ENCODE measurements around the gene HIF3A. TPM values are rescaled to one million over a fixed set of nuclear protein-coding genes. Genes with fewer than 3 reads are reported as not detected.

HIF3A gene
- total and polyA plus RNA-seq, 11 donors, result 32.8 to 117 (median 63.4) TPM

- no peak for TF ChIP-seq POLR2A (IDR thresholded peaks at IDR 0.05)
- no peak for TF ChIP-seq CTCF (IDR thresholded peaks at IDR 0.05)
- H3K4me1 ChIP-seq, result peaks cover 0 to 50% (median 21%) of the 10 kb centered on the region in 12 donors
- no peaks in the 10 kb centered on the region for H3K27me3 ChIP-seq
- ATAC-seq (no peak), DNase-seq (peak in 1 of 5 donors; percentile 37)
- H3K9me3 ChIP-seq, result no peaks in the 10 kb centered on the region
- H3K4me3 ChIP-seq, result no peak overlapping the region
- intact Hi-C loops (cut with DNase I), result no loop called here
- H3K36me3 ChIP-seq, result peaks cover 0 to 87% (median 73%) of the 10 kb centered on the region in 9 donors
- 87 to 92% (median 90%) methylated on average over 15 of the region's 15 CpGs for WGBS, 4 donors
- no peak overlapping the region for H3K27ac ChIP-seq
Measured at GRCh38 chr19:46381756-46382345, 85.0 kb downstream of the HIF3A start.

- intact Hi-C loops (cut with DNase I), result no loop called here
- TF ChIP-seq POLR2A (IDR thresholded peaks at IDR 0.05), result no peak
- no peak for TF ChIP-seq CTCF (IDR thresholded peaks at IDR 0.05)
- peak in 1 of 4 donors; percentile 5 for ATAC-seq
- Histone ChIP-seq H3K4me3 (no peak overlapping the region), H3K36me3 (peaks cover 0 to 87% (median 76%) of the 10 kb centered on the region in 9 donors), H3K4me1 (peaks cover 0 to 39% (median 15%) of the 10 kb centered on the region in 12 donors), H3K9me3 (no peaks in the 10 kb centered on the region), H3K27ac (no peak overlapping the region), H3K27me3 (no peaks in the 10 kb centered on the region)
- WGBS, 4 donors, result 81 to 89% (median 88%) methylated on average over 22 to 23 of the region's 23 CpGs
- no peak for DNase-seq
Measured at GRCh38 chr19:46383171-46383815, 86.5 kb downstream of the HIF3A start.

GRCh38 chr19:46383846-46384245 is 87.0 kb downstream of the HIF3A start:
- Histone ChIP-seq H3K27ac (peak overlapping the region in 6 of 12 donors; percentile 0 to 52 (median 24)), H3K4me3 (no peak overlapping the region), H3K36me3 (peaks cover 0 to 89% (median 79%) of the 10 kb centered on the region in 9 donors), H3K27me3 (no peaks in the 10 kb centered on the region), H3K4me1 (peaks cover 0 to 34% (median 13%) of the 10 kb centered on the region in 12 donors), H3K9me3 (no peaks in the 10 kb centered on the region)
- no peak for TF ChIP-seq CTCF (IDR thresholded peaks at IDR 0.05)
- TF ChIP-seq POLR2A (IDR thresholded peaks at IDR 0.05), result no peak
- peak in 3 of 4 donors; percentile 34 to 49 (median 49) for ATAC-seq
- peak in 2 of 5 donors; percentile 42 to 47 for DNase-seq
- intact Hi-C loops (cut with DNase I), result no loop called here
- 68 to 77% (median 72%) methylated on average over 6 to 7 of the region's 7 CpGs for WGBS, 4 donors

- intact Hi-C loops (cut with DNase I), result no loop called here
- Histone ChIP-seq H3K27me3 (no peaks in the 10 kb centered on the region), H3K36me3 (peaks cover 0 to 87% (median 77%) of the 10 kb centered on the region in 9 donors), H3K4me1 (peaks cover 0 to 28% (median 10%) of the 10 kb centered on the region in 12 donors), H3K9me3 (no peaks in the 10 kb centered on the region), H3K27ac (peak overlapping the region in 6 of 12 donors; percentile 0 to 52 (median 24)), H3K4me3 (no peak overlapping the region)
- DNase-seq (peak in 3 of 5 donors; percentile 58 to 73 (median 73)), ATAC-seq (peak; percentile 38 to 80 (median 76))
- TF ChIP-seq CTCF (IDR thresholded peaks at IDR 0.05) (no peak), POLR2A (IDR thresholded peaks at IDR 0.05) (no peak)
- 46 to 67% (median 60%) methylated on average over 9 to 11 of the region's 11 CpGs for WGBS, 4 donors
Measured at GRCh38 chr19:46384396-46384795, 87.6 kb downstream of the HIF3A start.

Data from heart left ventricle (tissue), 16 donors.